HEK293 (cell line): ENCODE measurements around the gene ING1.
A peak's percentile ranks its signal among the peaks of the same experiment; 100 is the strongest.

Experiments used
- ELK4 ChIP-seq: IDR thresholded peaks from 2 replicates; pipeline ENCODE4 v1.6.1; 2011; ENCODE audit warnings: mild to moderate bottlenecking, low read depth, low read length, borderline replicate concordance
- KLF16 ChIP-seq: fragments of 450-650 bp; formaldehyde crosslinking; IDR thresholded peaks from 2 replicates; pipeline ENCODE4 v1.5.1; 2017; ENCODE audit warnings: missing biosample characterization, missing genetic modification characterization
- MZF1 ChIP-seq: fragments of 450-650 bp; formaldehyde crosslinking; IDR thresholded peaks from 2 replicates; pipeline ENCODE4 v1.5.1; 2017; ENCODE audit warnings: missing biosample characterization, missing genetic modification characterization, borderline replicate concordance
- PRDM10 ChIP-seq: fragments of 450-650 bp; formaldehyde crosslinking; IDR thresholded peaks from 2 replicates; pipeline ENCODE4 v1.5.1; 2016; ENCODE audit warnings: missing biosample characterization, missing genetic modification characterization
- SCRT1 ChIP-seq: fragments of 450-650 bp; formaldehyde crosslinking; IDR thresholded peaks from 2 replicates; pipeline ENCODE4 v1.5.1; 2016; ENCODE audit warnings: missing biosample characterization, missing genetic modification characterization, borderline replicate concordance
- SP2 ChIP-seq: fragments of 450-650 bp; formaldehyde crosslinking; IDR thresholded peaks from 2 replicates; pipeline ENCODE4 v1.5.1; 2016; ENCODE audit warnings: missing biosample characterization, missing genetic modification characterization
- ZBTB1 ChIP-seq: fragments of 450-650 bp; formaldehyde crosslinking; IDR thresholded peaks from 2 replicates; pipeline ENCODE4 v1.5.1; 2016; ENCODE audit warnings: missing biosample characterization, missing genetic modification characterization
- ZFP41 ChIP-seq: fragments of 450-650 bp; formaldehyde crosslinking; IDR thresholded peaks from 2 replicates; pipeline ENCODE4 v1.5.1; 2016; ENCODE audit warnings: missing biosample characterization, missing genetic modification characterization, borderline replicate concordance
- ZNF132 ChIP-seq: fragments of 450-650 bp; formaldehyde crosslinking; IDR thresholded peaks from 2 replicates; pipeline ENCODE4 v1.5.1; 2017; ENCODE audit warnings: missing biosample characterization, missing genetic modification characterization, borderline replicate concordance
- ZNF133 ChIP-seq: fragments of 450-650 bp; formaldehyde crosslinking; IDR thresholded peaks from 2 replicates; pipeline ENCODE4 v1.5.1; 2016; ENCODE audit warnings: missing biosample characterization, missing genetic modification characterization
- ZNF138 ChIP-seq: fragments of 450-650 bp; formaldehyde crosslinking; IDR thresholded peaks from 2 replicates; pipeline ENCODE4 v1.5.1; 2016; ENCODE audit warnings: missing biosample characterization, missing genetic modification characterization, borderline replicate concordance
- ZNF18 ChIP-seq: fragments of 450-650 bp; formaldehyde crosslinking; IDR thresholded peaks from 2 replicates; pipeline ENCODE4 v1.5.1; 2016; ENCODE audit warnings: missing biosample characterization, missing genetic modification characterization
- ZNF184 ChIP-seq: fragments of 450-650 bp; IDR thresholded peaks from 2 replicates; pipeline ENCODE4 v1.5.1; 2018; ENCODE audit warnings: missing biosample characterization, mild to moderate bottlenecking, missing genetic modification characterization
- ZNF2 ChIP-seq: fragments of 450-650 bp; formaldehyde crosslinking; IDR thresholded peaks from 2 replicates; pipeline ENCODE4 v1.5.1; 2016; ENCODE audit warnings: missing biosample characterization, missing genetic modification characterization
- ZNF302 ChIP-seq: fragments of 450-650 bp; formaldehyde crosslinking; IDR thresholded peaks from 2 replicates; pipeline ENCODE4 v1.5.1; 2016; ENCODE audit warnings: missing biosample characterization, missing genetic modification characterization, low read depth
- ZNF423 ChIP-seq: fragments of 450-650 bp; formaldehyde crosslinking; IDR thresholded peaks from 2 replicates; pipeline ENCODE4 v1.5.1; 2016; ENCODE audit warnings: missing biosample characterization, missing genetic modification characterization
- ZNF518A ChIP-seq: fragments of 450-650 bp; formaldehyde crosslinking; conservative IDR thresholded peaks from 2 replicates; pipeline ENCODE4 v1.5.1; 2016; ENCODE audit warnings: low read depth, missing biosample characterization, missing genetic modification characterization
- ZNF600 ChIP-seq: fragments of 450-650 bp; formaldehyde crosslinking; IDR thresholded peaks from 2 replicates; pipeline ENCODE4 v1.5.1; 2016; ENCODE audit warnings: missing biosample characterization, missing genetic modification characterization
- ZNF623 ChIP-seq: fragments of 450-650 bp; formaldehyde crosslinking; IDR thresholded peaks from 2 replicates; pipeline ENCODE4 v1.5.1; 2016; ENCODE audit warnings: missing biosample characterization, missing genetic modification characterization
- ZNF626 ChIP-seq: fragments of 450-650 bp; sonication (Bioruptor Pico); formaldehyde crosslinking; IDR thresholded peaks from 2 replicates; pipeline ENCODE4 v1.5.1; 2018; ENCODE audit warnings: missing biosample characterization, missing genetic modification characterization, inconsistent platforms
- ZNF785 ChIP-seq: fragments of 450-650 bp; formaldehyde crosslinking; IDR thresholded peaks from 2 replicates; pipeline ENCODE4 v1.5.1; 2016; ENCODE audit warnings: missing biosample characterization, missing genetic modification characterization
- ZNF837 ChIP-seq: fragments of 450-650 bp; formaldehyde crosslinking; IDR thresholded peaks from 2 replicates; pipeline ENCODE4 v1.5.1; 2016; ENCODE audit warnings: missing biosample characterization, missing genetic modification characterization
- TF ChIP-seq, protein P1 (sequence below): fragments of 450-650 bp; formaldehyde crosslinking; IDR thresholded peaks from 2 replicates; pipeline ENCODE4 v1.5.1; 2017; ENCODE audit warnings: missing biosample characterization, missing genetic modification characterization
- TF ChIP-seq, protein P2 (sequence below): fragments of 450-650 bp; formaldehyde crosslinking; IDR thresholded peaks from 2 replicates; pipeline ENCODE4 v1.5.1; 2016; ENCODE audit warnings: missing biosample characterization, missing genetic modification characterization

The ING1 gene

DNA sequence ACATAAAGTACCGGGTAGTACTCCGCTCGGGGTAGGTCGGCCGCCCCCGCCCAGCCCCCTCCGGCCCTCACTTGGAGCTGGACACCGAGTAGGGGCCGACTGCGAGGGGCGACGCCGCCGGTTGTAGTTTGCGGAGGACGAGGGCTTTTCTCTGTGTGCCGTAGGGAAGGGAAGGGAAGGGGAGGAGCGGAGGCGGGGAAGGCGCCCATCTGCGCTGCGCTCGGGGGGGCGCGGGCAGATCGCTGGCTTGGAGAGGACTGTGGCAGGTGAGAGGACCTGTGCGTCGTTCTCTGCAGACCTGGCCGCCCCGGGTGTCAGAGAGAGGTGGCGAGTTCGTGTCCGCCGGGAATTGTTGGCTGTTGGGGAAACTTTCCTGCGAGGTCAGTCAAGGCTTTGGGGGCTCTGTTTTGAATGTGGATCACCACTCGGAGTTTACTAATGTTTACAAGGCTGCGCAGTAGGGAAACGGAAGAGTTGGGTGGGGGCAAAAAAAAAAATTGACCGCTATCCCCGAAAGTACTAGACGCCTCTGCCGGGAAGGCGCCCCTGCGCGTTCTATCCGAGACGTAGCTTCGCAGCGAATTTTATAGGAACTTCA is 1.4 kb downstream of the ING1 start (continued):
- 0 out of 2 replicates have a peak, but pooled peaks have one; percentile 8 for TF ChIP-seq ZNF518A
- no peak for TF ChIP-seq MZF1 (tag by site-specific recombination)
- no peak for TF ChIP-seq ZNF302 (tag by site-specific recombination)
- TF ChIP-seq ZNF18 = 0 out of 2 replicates have a peak, but pooled peaks have one; percentile 25
- no peak for TF ChIP-seq ZNF626
- TF ChIP-seq ZBTB1 (tag by site-specific recombination) = no peak
- no peak for TF ChIP-seq ZNF623 (tag by site-specific recombination)
- TF ChIP-seq ZNF133 (tag by site-specific recombination) = no peak
- TF ChIP-seq KLF16 (tag by site-specific recombination) = no peak
- no peak for TF ChIP-seq ZNF184 (tag by site-specific recombination)
- 0 out of 2 replicates have a peak, but pooled peaks have one; percentile 34 for TF ChIP-seq PRDM10 (tag by site-specific recombination)
- peak; percentile 96 for TF ChIP-seq ZNF2 (tag by site-specific recombination)
- no peak for TF ChIP-seq ZNF837 (tag by site-specific recombination)
- no peak for TF ChIP-seq ZNF785 (tag by site-specific recombination)
- TF ChIP-seq ZNF138 (tag by site-specific recombination) = no peak
- TF ChIP-seq ZNF132 = no peak
- no peak for TF ChIP-seq ELK4
- no peak for TF ChIP-seq ZFP41
- TF ChIP-seq SCRT1 = no peak
- TF ChIP-seq, protein P1, sequence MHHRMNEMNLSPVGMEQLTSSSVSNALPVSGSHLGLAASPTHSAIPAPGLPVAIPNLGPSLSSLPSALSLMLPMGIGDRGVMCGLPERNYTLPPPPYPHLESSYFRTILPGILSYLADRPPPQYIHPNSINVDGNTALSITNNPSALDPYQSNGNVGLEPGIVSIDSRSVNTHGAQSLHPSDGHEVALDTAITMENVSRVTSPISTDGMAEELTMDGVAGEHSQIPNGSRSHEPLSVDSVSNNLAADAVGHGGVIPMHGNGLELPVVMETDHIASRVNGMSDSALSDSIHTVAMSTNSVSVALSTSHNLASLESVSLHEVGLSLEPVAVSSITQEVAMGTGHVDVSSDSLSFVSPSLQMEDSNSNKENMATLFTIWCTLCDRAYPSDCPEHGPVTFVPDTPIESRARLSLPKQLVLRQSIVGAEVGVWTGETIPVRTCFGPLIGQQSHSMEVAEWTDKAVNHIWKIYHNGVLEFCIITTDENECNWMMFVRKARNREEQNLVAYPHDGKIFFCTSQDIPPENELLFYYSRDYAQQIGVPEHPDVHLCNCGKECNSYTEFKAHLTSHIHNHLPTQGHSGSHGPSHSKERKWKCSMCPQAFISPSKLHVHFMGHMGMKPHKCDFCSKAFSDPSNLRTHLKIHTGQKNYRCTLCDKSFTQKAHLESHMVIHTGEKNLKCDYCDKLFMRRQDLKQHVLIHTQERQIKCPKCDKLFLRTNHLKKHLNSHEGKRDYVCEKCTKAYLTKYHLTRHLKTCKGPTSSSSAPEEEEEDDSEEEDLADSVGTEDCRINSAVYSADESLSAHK (tag by site-specific recombination) = no peak
- peak; percentile 88 for TF ChIP-seq ZNF600
- no peak for TF ChIP-seq SP2 (tag by site-specific recombination)
- TF ChIP-seq, protein P2, sequence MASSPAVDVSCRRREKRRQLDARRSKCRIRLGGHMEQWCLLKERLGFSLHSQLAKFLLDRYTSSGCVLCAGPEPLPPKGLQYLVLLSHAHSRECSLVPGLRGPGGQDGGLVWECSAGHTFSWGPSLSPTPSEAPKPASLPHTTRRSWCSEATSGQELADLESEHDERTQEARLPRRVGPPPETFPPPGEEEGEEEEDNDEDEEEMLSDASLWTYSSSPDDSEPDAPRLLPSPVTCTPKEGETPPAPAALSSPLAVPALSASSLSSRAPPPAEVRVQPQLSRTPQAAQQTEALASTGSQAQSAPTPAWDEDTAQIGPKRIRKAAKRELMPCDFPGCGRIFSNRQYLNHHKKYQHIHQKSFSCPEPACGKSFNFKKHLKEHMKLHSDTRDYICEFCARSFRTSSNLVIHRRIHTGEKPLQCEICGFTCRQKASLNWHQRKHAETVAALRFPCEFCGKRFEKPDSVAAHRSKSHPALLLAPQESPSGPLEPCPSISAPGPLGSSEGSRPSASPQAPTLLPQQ (tag by site-specific recombination) = no peak; the same call in 1 of the 2 replicates
- peak; percentile 85 for TF ChIP-seq ZNF423 (tag by site-specific recombination)
